Activated naive CD8-positive, alpha-beta T cell treated with anti-CD3 and anti-CD28 coated beads, Interleukin-2, amount 50 U/mL, for 24 hours (primary cell): Measurements from ENCODE around the gene KCNJ15.

Source experiments
- ATAC-seq: fragments of 150-1000 bp; cut with Tn5 transposase; one replicate; pipeline ENCODE4 v1.10.0; 2021
- DNase-seq: peaks from one replicate; pipeline ENCODE4 v3.0.0; 2021
- H3K27ac Mint-ChIP-seq: one replicate; pipeline ENCODE4 v1.8.0; 2021; ENCODE audit warnings: mild to moderate bottlenecking, mixed read lengths
- H3K27me3 Mint-ChIP-seq: one replicate; pipeline ENCODE4 v1.8.0; 2021; ENCODE audit warnings: mixed read lengths
- H3K36me3 Mint-ChIP-seq: one replicate; pipeline ENCODE4 v1.8.0; 2021; ENCODE audit warnings: low read depth, mixed read lengths
- H3K4me1 Mint-ChIP-seq: one replicate; pipeline ENCODE4 v1.8.0; 2021; ENCODE audit warnings: mixed read lengths
- H3K4me3 Mint-ChIP-seq: one replicate; pipeline ENCODE4 v1.8.0; 2021; ENCODE audit warnings: mild to moderate bottlenecking, moderate library complexity, mixed read lengths
- H3K9me3 Mint-ChIP-seq: one replicate; pipeline ENCODE4 v1.8.0; 2021; ENCODE audit warnings: mixed read lengths

Gene KCNJ15

DNA sequence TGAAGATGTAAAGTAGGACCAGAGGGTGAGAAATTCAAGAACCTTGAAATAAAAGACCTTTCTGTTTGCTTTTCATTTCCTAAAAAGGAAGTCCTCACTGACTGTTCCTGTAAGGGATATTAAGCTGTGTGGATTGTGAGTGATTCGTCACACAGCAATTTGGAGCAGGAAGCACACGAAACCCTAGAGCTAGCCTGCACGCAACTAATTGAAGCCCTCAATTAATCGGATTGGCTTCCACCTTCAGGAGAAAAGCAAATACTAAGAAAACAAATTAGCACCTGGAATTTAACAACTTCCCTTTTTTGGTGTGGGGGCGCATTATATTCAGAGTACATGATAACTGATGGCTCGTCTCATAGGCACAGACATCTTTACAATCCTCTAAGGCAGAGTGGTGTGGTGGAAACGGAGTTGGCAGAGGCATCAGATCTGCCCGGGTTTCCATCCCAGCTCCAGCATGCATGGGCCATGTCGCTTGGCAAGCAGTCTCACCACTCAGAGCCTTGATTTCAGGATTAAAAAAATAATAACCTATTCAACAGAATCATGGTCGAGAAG lies 95.2 kb downstream of the KCNJ15 start:
- H3K36me3 Mint-ChIP-seq, result no peaks in the 10 kb centered on the region
- H3K27ac Mint-ChIP-seq, result no peak overlapping the region
- no peaks in the 10 kb centered on the region for H3K9me3 Mint-ChIP-seq
- ATAC-seq (no peak), DNase-seq (no peak)
- H3K4me1 Mint-ChIP-seq, result peaks cover 13% of the 10 kb centered on the region
- H3K4me3 Mint-ChIP-seq, result no peak overlapping the region
- H3K27me3 Mint-ChIP-seq, result peaks cover 20% of the 10 kb centered on the region

DNA sequence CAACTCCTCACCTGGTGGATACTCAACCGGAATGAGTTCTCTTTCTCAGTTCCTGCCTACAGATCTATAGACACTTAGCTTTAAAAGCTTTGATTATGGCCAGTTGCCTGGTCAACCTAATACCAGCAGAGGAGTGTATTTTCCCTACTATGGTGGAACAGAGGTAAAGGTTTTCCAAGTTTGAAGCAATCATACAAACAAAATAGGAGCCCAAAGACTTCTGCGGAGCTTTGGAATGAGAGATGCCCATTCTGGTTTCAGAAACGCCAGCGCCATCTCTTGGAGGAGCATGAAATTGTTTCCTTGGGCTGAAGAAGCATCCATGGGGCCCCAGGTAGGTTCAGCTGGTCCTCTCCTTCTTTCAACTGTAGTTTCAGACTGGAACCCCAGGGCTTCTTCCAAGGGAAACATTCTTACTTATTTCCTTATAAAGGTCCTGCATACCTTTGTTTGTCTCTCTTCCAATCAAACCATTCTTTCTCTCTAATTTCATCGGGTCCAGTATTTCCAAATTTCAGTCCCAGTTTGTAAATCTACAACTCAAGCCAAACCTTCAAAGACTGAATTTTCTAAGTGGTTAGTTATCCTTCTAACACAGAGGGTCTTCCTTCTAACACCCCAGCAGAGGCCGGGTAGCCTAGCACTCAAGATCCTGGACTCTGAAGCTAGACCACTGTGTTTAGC lies 95.9 kb downstream of the KCNJ15 start:
- Mint-ChIP-seq H3K36me3 (no peaks in the 10 kb centered on the region), H3K27ac (no peak overlapping the region), H3K9me3 (no peaks in the 10 kb centered on the region), H3K4me1 (peaks cover 13% of the 10 kb centered on the region), H3K27me3 (peaks cover 19% of the 10 kb centered on the region), H3K4me3 (no peak overlapping the region)
- peak; percentile 50 for DNase-seq
- ATAC-seq, result no peak

GRCh38 chr21:38354231-38354630 lies 97.4 kb downstream of the KCNJ15 start:
- peaks cover 6% of the 10 kb centered on the region for H3K4me1 Mint-ChIP-seq
- DNase-seq (no peak), ATAC-seq (no peak)
- H3K27ac Mint-ChIP-seq, result no peak overlapping the region
- peaks cover 19% of the 10 kb centered on the region for H3K27me3 Mint-ChIP-seq
- H3K4me3 Mint-ChIP-seq, result no peak overlapping the region
- no peaks in the 10 kb centered on the region for H3K36me3 Mint-ChIP-seq
- no peaks in the 10 kb centered on the region for H3K9me3 Mint-ChIP-seq

GRCh38 chr21:38354746-38355145 lies 98.0 kb downstream of the KCNJ15 start:
- no peak overlapping the region for H3K27ac Mint-ChIP-seq

DNA sequence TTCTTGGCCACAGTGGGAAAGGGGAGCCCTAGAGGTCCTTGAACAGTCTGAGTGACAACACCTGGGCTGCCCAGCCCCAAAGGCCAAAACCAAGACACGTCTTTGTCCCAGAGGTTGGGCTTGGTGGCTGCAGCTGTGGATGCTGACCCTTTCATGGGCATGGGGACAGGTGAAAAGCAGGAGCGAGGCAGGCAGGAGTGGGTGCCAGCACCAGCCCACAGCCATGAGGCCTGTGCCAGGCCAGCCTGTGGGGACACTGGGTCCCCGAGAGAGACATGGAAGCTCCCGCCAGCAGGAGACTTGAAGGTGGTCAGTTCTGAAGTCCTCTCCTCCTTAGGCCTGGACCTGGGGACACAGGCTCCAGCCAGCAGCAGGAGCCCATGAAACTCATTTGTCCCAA lies 98.6 kb downstream of the KCNJ15 start:
- ATAC-seq (no peak), DNase-seq (no peak)
- Mint-ChIP-seq H3K4me3 (no peak overlapping the region), H3K27me3 (peaks cover 17% of the 10 kb centered on the region), H3K4me1 (peaks cover 3% of the 10 kb centered on the region), H3K27ac (no peak overlapping the region), H3K36me3 (no peaks in the 10 kb centered on the region), H3K9me3 (no peaks in the 10 kb centered on the region)

More at GRCh38 chr21:38354746-38355145, 98.0 kb downstream of the KCNJ15 start:
- Mint-ChIP-seq H3K27me3 (peaks cover 19% of the 10 kb centered on the region), H3K4me1 (peaks cover 3% of the 10 kb centered on the region), H3K36me3 (no peaks in the 10 kb centered on the region), H3K9me3 (no peaks in the 10 kb centered on the region), H3K4me3 (no peak overlapping the region)
- ATAC-seq, result no peak
- DNase-seq, result no peak

DNA sequence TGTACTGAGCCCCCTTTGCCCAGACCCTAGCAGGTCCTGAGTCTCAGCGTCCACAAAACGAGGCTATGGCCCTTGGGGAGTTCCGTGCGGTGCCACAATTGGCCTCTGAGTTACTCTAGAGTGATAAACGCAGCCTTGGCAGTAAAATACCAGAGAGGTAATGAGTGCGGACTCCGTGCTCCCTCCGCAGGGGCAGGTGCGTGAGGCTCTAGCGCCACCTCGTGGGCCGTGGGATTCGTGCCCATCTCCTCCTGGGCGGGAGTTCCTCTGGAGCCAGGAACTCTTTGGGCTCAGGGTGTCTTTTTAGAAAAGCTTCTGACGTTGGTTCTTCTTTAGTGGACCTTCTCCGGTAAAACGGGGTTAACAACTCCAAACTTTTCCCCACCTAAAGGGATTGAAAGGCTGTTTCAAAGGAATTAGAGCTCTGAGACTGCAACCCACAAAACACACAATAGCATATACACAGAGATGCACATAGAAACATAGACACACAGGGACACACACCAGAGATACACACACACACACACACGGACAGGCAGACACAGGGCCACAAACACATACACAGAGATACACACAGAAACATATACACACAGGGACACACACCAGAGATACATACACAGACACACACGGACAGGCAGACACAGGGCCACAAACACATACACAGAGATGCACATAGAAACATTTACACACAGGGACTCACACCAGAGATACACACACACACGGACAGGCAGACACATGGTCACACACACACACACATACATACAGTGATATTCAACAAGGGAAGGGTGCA lies 99.4 kb downstream of the KCNJ15 start:
- DNase-seq (peak; percentile 79), ATAC-seq (peak; percentile 59)
- Mint-ChIP-seq H3K9me3 (no peaks in the 10 kb centered on the region), H3K36me3 (no peaks in the 10 kb centered on the region), H3K27me3 (peaks cover 15% of the 10 kb centered on the region), H3K27ac (no peak overlapping the region), H3K4me1 (peaks cover 3% of the 10 kb centered on the region), H3K4me3 (no peak overlapping the region)
